ENCODE results near the gene TET1. TPM values are rescaled to one million over a fixed set of nuclear protein-coding genes. Genes with fewer than 3 reads are reported as not detected.
A peak's percentile ranks its signal among the peaks of the same experiment; 100 is the strongest.

TET1 gene
- total RNA-seq, 2 donors from 2014 or later = 5.1 to 6.0 TPM

GRCh38 chr10:68717435-68717834 lies 157.3 kb downstream of the TET1 start:
- TF ChIP-seq POLR2A (IDR thresholded peaks at IDR 0.05) (no peak), POLR2AphosphoS5 (IDR thresholded peaks at IDR 0.05) (no peak)
- TF ChIP-seq, protein P1, sequence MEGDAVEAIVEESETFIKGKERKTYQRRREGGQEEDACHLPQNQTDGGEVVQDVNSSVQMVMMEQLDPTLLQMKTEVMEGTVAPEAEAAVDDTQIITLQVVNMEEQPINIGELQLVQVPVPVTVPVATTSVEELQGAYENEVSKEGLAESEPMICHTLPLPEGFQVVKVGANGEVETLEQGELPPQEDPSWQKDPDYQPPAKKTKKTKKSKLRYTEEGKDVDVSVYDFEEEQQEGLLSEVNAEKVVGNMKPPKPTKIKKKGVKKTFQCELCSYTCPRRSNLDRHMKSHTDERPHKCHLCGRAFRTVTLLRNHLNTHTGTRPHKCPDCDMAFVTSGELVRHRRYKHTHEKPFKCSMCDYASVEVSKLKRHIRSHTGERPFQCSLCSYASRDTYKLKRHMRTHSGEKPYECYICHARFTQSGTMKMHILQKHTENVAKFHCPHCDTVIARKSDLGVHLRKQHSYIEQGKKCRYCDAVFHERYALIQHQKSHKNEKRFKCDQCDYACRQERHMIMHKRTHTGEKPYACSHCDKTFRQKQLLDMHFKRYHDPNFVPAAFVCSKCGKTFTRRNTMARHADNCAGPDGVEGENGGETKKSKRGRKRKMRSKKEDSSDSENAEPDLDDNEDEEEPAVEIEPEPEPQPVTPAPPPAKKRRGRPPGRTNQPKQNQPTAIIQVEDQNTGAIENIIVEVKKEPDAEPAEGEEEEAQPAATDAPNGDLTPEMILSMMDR (IDR thresholded peaks at IDR 0.05) = no peak
- WGBS = 78% methylated on average over 3 of the region's 3 CpGs
- Histone ChIP-seq H3K4me1 (replicated peaks) (no peaks in the 10 kb centered on the region), H3K9me3 (no peaks in the 10 kb centered on the region), H3K4me3 (no peak overlapping the region), H3K27ac (no peak overlapping the region), H3K27me3 (replicated peaks; ENCODE audit: insufficient read depth) (no peaks in the 10 kb centered on the region), H3K36me3 (no peaks in the 10 kb centered on the region)
- DNase-seq (ENCODE audit: low spot score) = no peak
- intact Hi-C loops (cut with DNase I) = no loop called here

- under 1% methylated on average over 58 of the region's 72 CpGs for WGBS
- TF ChIP-seq POLR2AphosphoS5 (IDR thresholded peaks at IDR 0.05) (peak; percentile 97), POLR2A (IDR thresholded peaks at IDR 0.05) (peak; percentile 69)
- TF ChIP-seq, protein P1 (IDR thresholded peaks at IDR 0.05) = no peak
- no peaks in the 10 kb centered on the region for H3K36me3 ChIP-seq
- no peaks in the 10 kb centered on the region for H3K9me3 ChIP-seq
- intact Hi-C loops (cut with DNase I) = no loop called here
- peak within 1 kb of the TSS; percentile 85 to 96 for H3K4me3 ChIP-seq
- H3K4me1 ChIP-seq (replicated peaks) = peaks cover 2% of the 10 kb centered on the region
- H3K27me3 ChIP-seq (replicated peaks; ENCODE audit: insufficient read depth) = no peaks in the 10 kb centered on the region
- H3K27ac ChIP-seq = peak within 1 kb of the TSS; percentile 92 to 96
- peak; percentile 97 for DNase-seq (ENCODE audit: low spot score)
Measured at GRCh38 chr10:68720793-68721672, 160.9 kb downstream of the TET1 start, which contains the start of gene CCAR1. CCAR1 (plus strand) TSS chr10:68721239; CDS start chr10:68722505, 1,266 bp downstream.

DNA sequence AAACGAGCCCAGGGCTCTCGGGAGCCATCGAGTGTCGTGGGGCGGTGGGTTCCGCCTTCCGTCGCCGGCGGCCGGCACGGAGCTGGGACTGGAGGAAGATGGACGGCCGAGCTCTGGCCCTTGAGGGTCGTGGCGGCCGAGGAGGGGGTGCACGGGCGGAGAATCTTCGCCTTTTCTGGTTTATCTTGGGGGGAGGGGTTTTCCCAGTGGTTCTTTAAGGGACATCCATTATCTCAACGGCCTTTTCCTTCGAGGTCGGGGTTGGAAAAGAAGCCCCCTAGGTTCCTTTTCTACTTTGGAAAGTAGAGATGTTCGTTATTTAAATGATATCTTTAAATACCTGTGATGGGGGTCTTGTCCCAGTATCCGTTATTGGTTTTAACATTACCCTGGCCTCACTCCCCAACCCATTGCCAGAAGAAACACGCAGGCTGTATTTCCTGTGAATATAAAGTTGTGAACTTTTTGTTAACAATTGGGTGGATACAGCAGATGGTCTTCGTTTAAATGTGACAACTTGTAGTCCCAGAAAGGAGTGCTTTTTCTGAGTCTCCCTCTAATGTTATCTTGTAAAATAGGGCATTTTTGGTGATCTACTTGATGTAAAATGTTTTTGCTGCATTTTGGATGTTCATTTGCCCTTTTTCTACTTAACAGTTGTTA lies 161.7 kb downstream of the TET1 start:
- DNase-seq (ENCODE audit: low spot score) = no peak
- intact Hi-C loops (cut with DNase I) = no loop called here
- H3K9me3 ChIP-seq = no peaks in the 10 kb centered on the region

DNA sequence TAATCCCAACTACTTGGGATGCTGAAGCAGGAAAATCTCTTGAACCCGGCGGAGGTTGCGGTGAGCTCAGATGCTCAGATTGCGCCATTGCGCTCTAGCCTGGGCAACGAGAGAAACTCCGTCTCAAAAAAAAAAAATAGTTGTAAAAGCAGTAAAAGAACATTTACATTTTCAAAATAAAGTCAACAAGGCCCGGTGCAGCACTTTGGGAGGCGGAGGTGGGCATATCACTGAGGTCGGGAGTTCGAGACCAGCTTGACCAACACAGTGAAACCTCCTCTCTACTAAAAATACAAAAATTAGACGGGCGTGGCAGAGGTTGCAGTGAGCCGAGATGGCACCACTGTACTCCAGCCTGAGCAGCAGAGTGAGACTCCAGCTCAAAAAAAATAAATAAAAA lies 164.9 kb downstream of the TET1 start:
- Histone ChIP-seq H3K4me1 (replicated peaks) (peaks cover 2% of the 10 kb centered on the region), H3K9me3 (no peaks in the 10 kb centered on the region), H3K36me3 (no peaks in the 10 kb centered on the region), H3K27me3 (replicated peaks; ENCODE audit: insufficient read depth) (no peaks in the 10 kb centered on the region), H3K4me3 (no peak overlapping the region), H3K27ac (no peak overlapping the region)
- no peak for DNase-seq (ENCODE audit: low spot score)
- TF ChIP-seq, protein P1 (IDR thresholded peaks at IDR 0.05) = no peak
- TF ChIP-seq POLR2A (IDR thresholded peaks at IDR 0.05) (no peak), POLR2AphosphoS5 (IDR thresholded peaks at IDR 0.05) (no peak)
- intact Hi-C loops (cut with DNase I) = no loop called here
- WGBS = 90% methylated on average over 14 of the region's 14 CpGs

More for the DNA sequence above, 161.7 kb downstream of the TET1 start:
- TF ChIP-seq POLR2A (IDR thresholded peaks at IDR 0.05) (no peak), POLR2AphosphoS5 (IDR thresholded peaks at IDR 0.05) (no peak)
- TF ChIP-seq, protein P1 (IDR thresholded peaks at IDR 0.05) = no peak
- WGBS = 0% methylated on average over 26 of the region's 27 CpGs
- H3K4me1 ChIP-seq (replicated peaks) = peaks cover 2% of the 10 kb centered on the region
- H3K27me3 ChIP-seq (replicated peaks; ENCODE audit: insufficient read depth) = no peaks in the 10 kb centered on the region
- peak overlapping the region; percentile 92 to 96 for H3K27ac ChIP-seq
- peak overlapping the region; percentile 85 to 96 for H3K4me3 ChIP-seq
- no peaks in the 10 kb centered on the region for H3K36me3 ChIP-seq
